SIG-M5 treated with dmso at 0.1 percent for 504 hours (cell line): ENCODE data around the gene CAV1.
"Not testable (repeated sequence)": the region's sequence is repeated elsewhere in the genome, so short reads cannot be mapped to it uniquely, and the experiment has no call there.

Source experiments
- DNase-seq: peaks from one replicate; lab custom pipeline; 2025; ENCODE audit not compliant: unreplicated experiment; lab: John Stamatoyannopoulos, UW

Gene CAV1

DNA sequence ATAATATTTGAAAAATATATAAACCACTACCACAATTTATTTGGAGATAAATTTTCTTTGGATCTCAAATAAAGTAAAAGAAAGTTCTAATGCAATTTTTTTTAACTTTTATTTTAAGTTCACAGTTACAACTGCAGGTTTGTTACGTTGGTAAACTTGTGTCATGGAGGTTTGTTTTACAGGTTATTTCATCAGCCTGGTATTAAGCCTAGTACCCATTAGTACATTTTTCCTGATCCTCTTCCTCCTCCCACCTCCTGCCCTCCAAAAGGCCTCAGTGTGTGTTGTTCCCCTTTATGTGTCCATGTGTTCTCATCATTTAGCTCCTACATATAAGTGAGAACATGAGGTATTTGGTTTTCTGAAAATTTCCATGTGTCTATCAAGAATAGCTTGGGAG, 54.5 kb downstream of the CAV1 start:
- no peak for DNase-seq

DNA sequence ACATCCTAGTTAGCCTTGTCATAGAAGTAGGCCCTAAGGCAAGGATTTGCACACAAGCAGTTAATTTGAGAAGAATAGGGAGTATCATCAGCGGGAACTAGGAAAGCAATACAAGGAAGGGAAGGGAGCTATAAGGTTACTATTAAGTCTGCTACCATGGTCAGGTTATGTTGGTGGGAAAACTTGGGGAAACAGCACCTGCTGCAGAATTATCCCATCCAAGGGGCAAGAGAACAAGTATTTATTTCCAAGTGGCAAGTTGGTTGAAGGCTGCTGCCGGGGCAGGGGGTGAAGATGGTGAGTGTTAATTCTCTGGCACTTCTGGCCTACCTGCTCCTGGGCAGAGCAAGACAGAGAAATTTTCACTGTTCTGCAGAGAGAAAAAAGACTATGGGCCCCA, 55.0 kb downstream of the CAV1 start:
- DNase-seq = no peak

DNA sequence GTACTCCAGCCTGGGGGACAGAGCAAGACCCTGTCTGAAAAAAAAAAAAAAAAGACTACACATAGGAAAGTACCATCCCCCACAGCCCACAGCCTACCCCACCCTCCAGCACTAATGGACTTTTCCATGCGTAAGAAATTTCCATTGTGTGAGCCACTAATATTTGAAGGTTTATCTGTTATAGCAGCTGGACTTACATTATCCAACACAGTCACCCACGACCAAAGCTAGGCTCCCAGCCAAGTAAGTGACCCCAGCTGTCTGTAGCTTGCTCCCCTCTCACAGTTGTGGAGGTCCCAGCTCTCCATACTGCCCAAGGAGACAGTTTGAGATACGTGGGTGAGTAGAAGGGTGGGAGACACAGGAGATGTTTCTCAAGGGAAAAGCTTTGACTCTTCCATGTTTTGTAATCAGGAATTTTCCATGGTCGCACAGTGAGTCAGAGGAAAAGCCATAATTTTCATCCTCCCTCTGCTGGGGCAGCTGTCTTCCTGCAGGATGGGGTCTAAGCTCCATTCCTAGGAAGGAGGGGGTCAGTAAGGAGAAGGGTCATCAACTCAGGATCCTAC, 57.4 kb downstream of the CAV1 start:
- no peak for DNase-seq

DNA sequence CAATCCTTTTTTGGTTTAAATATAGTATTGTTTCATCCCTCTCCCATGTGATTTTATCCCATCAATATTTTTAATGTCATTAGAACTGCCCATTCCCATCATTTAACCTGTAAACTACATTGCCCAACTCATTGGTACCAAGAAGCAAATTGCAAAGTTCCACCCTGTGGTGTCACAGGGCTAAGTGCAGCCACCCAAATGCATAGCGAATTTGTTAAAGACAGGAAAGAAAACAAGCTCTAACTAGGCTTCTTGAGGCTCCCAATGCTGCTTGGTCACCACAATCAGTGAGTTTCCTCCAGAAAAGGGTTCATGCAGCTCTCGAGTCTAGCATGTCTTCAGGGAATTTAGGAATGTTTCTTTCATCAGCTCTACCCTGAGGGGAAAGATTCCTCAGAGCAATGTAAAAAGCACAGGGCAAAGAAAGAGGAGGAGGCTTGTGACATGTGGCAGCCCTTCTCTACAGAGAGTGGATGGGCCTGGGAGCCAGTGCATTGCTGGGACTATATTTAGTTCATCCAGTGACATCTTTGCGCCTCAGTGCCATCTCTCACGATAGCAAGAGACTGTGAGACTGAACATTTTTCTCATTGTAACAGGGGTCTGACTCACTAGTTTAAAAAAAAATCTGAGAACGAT, 58.1 kb downstream of the CAV1 start:
- DNase-seq = no peak

DNA sequence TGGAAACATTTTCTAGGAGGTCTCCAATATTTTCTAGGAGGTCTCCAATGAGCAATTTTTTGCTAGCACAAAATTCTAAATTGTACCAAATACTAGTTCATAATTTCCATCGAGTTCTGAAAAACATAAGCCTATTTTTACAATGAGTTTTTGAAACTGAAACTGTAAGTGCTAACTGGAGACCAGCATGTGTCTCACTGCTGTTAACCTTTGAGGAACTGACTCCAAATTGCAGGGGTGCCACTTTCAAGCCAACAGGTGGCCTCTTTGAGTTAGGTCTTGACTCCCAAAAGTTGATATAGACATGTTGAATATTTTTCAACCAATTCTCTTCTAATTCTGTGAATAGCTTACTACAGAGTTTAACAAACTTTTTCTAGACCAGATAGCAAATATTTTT, 58.8 kb downstream of the CAV1 start:
- DNase-seq = peak; percentile 4

DNA sequence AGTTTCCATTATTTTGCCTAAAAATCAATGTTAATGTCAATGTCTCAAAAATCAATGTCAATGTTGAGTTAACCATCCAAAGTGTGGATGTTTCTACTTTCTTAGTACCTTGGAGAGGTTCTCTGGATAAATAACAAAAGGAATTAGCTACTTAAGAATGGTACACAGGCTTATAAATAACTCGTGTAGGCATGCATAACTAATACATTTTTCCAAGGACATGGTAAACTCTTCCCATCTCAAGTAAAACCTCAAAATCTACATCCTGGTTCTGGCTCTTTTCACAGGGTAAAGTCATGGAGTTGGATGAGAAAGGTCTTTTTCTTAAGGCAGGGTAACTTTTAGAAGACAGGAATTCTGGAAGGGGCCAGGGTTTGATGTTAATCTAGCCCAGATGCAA, 59.9 kb downstream of the CAV1 start:
- DNase-seq = no peak

DNA sequence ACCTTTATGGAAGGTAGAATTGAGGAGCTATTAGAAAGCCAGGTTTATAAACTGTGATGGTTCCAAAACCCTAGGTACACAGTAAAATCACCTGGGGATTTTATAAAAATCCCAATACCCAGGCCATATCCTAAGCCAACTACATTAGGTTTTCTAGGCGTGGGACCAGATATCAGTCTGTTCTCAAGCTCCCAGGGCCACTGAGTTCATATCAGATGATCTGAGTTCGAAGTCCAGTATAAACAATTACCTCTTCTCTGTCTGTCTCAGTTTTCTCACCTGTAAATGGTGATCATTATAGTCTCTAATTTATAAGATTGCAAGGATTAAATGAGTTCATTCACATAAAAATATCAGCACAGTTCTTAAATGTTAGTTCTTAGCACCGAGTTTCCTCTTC, 60.6 kb downstream of the CAV1 start:
- DNase-seq = no peak

DNA sequence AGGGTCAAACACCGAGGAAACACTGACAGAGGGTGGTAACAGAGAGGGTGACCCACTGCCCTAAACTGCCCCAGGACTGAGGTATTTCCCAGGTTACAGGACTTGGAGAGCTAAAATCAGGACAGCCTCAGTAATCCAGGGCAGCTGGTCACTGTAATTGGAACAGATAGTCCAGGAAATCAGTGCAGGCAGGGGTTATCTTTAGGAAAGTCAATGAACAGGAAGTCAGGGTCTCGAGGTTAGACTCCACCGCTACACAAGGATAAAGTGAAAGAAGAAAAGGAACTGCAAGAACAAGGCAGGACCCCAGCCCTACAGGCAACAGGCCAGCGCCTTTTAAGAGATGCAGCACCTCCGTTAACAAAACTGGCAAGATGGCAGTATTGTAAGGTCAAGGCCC, 61.1 kb downstream of the CAV1 start:
- no peak for DNase-seq

DNA sequence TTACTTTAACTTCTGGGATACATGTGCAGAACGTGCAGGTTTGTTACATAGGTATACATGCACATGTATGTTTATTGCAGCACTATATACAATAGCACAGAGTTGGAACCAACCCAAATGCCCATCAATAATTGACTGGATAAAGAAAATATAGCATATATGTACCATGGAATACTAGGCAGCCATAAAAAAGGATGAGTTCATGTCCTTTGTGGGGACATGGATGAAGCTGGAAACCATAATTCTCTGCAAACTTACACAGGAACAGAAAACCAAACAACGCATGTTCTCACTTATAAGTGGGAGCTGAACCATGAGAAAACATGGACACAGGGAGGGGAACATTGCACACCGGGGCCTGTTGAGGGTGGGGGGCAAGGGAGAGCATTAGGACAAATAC, 62.4 kb downstream of the CAV1 start:
- not testable (repeated sequence) for DNase-seq

DNA sequence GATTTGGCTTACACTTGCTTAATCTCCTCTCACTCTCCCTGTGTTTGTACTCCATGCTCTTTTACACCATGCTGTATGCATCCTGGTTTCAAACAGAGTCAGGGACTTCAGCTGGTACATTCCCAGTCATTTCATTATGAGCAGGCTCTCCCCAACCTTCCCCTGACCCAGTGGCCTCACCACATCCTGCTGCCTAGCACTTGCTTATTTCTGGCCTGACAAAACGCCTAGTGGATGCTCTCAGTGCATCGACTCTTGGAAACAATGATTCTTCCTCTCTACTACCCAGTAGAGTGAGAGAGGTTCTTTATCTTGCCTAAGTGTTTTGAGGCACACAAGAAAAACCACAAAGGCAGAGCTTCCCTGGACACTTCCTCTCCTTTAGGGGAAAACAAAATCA, 63.4 kb downstream of the CAV1 start:
- peak; percentile 38 for DNase-seq

DNA sequence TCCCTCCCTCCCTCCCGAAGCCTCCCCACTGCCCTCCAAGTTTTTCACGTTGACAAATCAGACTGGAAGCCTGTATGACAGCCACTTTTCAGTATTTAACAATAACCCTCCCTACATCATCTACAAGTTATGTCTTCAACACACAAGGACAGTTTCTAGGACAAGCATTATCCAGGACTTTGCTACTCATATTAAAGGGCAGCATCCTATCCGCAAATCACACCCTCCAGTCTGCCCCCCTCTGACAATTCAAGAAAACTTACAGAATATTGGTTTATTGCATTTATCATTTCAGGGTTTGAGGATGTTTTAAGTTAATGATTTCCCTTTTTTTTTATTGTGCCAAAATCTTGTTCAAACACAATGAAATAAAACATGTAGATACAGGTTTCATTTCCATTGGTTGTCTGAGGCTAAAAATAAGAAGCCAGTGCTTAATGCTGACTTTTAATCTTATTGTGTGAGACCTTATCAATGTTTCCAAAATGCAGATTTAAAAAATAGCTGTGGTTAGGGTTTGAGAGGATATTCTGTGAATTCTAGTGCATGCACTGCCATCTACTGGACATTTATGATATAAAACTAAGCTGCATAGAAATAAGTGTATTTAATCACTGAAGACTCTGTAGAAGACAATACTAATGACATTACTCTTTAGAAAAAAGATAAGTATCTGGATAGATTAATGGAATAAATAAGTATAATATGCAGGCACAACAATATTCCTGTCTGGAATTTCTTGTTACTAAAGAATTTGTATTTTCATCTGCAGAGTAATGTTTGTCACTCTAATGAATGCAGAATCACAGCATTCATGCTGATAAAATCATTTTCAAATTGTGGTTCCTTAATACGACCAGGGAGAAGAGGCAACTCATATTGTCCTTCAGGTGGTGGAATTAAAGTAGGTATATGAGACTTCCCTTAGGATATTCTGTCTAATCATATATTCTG, 64.1 kb downstream of the CAV1 start:
- peak; percentile 34 for DNase-seq

DNA sequence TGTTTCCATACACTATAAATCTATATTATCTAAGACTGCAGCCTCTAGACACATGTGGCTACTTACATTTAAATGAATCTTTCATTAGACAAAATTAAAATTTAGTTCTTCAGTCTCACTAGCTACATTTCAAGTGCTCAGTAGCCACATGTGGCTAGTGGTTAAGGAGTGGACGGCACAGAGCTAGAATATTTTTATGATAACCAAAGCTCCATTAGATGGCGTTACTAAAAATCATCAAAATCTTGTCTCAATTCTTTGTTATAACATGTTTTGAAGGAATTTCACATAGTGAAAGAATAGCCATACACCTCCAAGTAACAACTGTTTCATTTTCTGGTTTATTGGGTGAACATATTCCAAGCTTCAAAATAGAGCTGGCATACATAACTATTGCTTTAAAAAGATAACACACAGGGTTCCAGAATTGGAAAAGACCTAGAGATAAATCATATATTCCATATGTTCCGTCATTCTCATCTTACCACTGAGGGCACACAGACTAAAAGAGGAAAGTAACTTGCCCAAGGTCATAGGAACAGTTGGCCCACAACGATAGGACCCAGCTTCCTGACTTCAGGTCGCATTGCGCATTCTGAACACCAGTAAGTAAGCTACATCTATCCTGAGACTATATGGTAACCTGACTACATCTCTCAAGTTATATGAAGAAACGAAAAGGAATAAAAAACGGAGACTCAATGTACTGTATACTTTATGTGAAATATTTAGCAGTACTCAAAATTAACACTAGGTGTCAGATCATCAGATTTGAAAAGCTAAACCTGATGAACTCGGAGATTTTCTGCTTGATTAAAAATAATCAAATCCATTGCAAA, 66.6 kb downstream of the CAV1 start:
- DNase-seq = peak; percentile 21

DNA sequence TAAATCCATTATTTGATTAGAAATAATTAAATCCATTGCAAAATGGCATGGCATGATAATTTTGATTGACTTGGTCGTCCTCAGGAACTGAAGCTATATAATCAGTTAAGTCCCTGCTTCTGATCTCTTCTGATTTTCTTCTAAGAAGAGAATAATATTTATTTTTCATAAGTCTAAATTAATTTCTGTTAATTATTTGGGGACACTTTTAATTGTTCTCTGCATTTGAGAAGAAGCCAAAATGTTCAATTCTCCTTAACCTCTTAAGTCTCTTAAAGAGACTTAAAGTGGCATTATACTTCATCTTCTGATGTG, 67.2 kb downstream of the CAV1 start:
- DNase-seq = no peak

DNA sequence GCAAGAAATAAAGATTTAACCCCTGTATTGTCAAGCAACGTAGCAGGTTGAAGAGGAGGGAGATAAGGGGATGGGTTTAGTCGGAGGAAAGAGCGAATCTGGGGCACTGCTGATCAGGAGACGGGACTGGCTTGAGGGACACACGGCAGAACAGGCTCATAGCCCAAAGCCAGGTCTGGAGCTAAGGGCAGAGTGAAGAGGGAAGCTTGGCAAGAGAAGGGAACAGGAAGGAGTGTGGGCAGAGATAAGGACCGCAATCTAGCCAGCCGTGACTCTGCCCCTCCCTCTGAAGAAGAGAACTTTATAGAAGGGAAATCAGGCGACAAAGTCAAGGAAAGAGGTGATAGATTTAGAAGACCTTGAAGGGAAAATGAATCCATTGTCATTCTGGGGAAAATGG, 67.6 kb downstream of the CAV1 start:
- no peak for DNase-seq

DNA sequence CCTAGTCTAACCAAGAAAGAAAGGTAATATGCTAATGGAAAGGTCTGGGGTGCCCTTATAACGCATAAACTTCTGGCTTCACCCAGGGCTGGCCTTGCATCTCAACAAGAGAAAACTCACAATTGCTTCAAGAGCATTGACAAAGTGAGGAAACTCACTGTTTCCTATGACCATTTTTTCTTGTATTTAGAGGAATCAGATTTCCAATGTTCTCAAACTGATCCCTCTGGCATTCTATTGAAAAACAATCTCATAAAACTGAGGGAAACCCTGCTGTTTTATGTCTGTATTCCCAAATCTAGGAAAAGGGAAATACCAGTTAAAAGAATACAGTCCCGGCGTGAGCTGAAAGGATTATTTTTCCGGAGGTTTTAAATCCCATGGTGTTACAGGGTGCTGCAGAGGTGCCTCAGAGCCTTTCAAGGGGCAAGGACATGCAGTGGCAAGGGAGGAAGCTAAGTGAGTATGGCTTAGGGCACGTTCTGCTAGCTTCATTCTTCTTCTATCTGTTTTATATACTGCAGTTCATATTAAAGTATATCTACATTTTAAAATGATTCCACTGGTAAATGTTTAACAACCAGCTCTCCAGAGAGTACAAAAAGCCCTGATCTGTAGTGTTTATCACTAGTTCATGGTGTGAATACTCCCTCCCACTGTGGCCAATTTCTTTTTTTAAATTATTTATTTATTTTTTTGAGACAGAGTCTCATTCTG, 68.7 kb downstream of the CAV1 start:
- no peak for DNase-seq

DNA sequence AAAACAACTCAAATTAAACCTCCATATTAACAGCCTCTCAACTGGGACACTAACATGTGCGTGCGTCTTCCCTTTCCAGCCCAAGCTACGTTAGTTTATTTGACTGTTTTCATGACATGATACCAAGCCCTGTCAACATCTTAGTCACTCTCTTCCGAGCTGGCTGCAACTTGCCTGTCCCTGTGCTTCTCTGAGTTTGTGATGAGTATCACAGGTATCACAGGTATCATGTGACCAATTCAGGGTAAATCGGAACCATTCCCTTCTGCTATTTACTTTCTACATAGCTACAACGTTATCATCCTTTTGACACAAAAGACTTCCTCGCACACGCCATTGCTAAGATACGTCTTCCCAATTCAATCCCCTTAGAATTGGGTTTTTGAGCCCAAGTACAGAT, 70.2 kb downstream of the CAV1 start:
- no peak for DNase-seq

DNA sequence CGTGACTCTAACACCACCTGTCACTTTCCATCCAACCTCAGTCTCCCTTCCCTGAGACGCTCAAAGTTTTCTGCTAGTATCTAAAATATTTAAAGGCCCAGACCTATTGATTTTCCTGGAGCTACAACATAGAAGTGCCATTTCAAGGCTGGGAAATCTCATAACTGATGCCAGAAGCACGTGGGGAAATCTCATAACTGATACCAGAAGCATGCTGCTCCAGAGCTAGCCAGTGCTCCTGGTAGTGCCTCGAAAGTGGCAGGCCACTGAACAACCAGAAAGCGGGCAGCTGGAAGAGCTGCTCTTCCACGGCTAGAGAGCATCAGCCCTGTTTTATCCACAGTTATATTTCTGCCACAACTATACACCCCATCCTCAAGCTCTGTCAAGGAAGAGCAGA, 72.5 kb downstream of the CAV1 start:
- DNase-seq = no peak

DNA sequence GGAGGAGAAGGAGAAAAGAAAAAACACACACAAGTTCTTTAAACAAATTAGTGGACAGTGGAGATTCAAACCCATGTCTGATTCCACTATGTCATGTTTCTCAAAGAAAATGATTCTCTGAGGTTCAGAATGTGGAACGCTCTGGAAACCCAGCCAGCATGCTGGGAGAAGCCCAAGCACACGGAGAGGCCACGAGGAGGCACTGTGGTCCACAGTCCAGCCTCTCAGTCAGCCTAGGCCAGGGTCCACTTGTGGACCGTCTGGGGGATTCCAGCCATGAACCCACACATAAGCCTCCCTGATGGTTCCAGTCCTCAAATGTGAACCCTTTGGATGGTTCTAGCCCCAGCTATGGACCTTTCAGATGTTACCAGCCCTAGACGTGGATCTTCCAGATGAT, 73.4 kb downstream of the CAV1 start:
- no peak for DNase-seq

DNA sequence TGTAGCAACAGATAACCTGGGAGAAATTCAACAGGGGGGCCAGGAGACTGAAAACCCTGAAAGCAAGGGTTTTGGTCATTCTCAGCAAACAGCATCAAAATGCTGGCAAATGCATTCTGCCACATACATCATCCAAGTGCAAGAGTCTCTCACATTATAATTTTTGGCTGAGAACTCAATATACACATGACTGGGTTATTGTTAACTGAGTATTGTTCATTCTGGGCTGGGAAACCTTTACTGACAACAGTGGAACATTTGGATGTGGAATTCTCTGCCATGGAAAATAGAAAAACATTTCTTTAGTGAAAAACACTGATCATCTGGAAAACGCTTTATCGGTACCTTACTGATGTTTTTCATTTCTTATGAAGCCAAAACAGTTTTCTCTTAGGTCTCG, 74.0 kb downstream of the CAV1 start:
- no peak for DNase-seq

DNA sequence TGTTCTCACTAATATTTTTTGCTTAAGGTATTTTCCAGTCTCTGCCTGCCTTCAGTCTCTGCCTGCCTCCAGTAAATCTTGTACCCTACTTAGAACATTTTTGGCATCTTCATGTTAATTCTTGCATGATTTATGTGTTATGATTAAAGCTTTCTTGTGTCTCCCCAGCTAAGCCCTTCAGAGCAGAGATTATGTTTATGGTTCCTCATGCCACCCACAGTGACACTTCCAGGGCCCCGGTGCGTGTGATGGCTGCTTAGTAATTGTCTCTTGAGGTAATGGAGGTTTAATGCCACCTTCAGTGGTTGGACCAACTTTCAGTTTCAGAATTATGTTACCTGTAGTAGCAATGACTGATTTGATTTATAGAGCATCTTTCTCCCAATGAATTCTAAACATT, 76.6 kb downstream of the CAV1 start:
- no peak for DNase-seq

DNA sequence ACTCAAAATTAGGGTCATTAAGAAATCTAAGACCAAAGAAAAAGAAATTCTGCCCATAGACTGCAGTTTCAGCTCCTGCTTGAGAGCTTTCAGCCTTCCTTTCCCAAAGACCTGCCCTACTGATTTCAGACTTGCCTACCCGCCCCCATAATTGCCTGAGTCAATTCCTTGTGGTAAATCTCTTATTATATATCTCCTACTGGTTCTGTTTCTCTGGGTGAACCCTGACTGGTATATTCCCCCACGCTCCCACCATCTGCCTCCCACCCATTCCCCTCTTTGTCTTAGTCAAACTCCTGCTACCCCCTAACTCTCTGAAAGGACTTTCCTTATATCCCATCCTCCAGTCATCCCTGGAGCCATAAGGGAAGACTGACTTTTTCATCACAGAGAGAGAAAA, 82.5 kb downstream of the CAV1 start:
- DNase-seq = no peak
